ENCODE data around the gene KRTAP10-1. TPM values are rescaled to one million over a fixed set of nuclear protein-coding genes. Genes with fewer than 3 reads are reported as not detected.

The KRTAP10-1 gene
- total RNA-seq, 4 donors from 2014 or later: not detected

DNA sequence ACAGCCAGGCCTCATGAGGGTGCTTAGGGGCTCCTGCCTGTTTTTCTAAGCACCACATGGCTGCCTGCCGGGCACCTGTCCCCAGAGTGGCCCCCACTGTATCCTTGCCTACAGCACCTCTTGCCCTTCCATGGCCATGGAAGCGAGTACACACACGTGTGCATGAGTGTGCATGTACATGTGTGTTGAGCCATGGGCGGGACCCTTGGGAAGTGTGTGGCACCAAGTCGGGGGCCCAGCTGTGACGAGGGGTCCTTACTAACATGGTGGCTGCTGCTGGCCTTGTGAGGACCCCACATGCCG is 25.8 kb downstream of the KRTAP10-1 start:
- no peak overlapping the region for H3K4me3 ChIP-seq
- in situ Hi-C loops (cut with MboI; ENCODE audit: low sequenced_read_pairs in 4 of 4): loop anchor here in 1 of 4 donors (25.0 kb wide), 1 partner anchor 273 kb away; no protein-coding TSS in a partner anchor
- DNase-seq (no peak), ATAC-seq (no peak)
- intact Hi-C loops (cut with DNase I; ENCODE audit: low total_unique reads): no loop called here
- peaks cover 9 to 12% (median 10%) of the 10 kb centered on the region in 3 donors for H3K27me3 ChIP-seq
- no peak overlapping the region for H3K27ac ChIP-seq
- TF ChIP-seq, protein P1, sequence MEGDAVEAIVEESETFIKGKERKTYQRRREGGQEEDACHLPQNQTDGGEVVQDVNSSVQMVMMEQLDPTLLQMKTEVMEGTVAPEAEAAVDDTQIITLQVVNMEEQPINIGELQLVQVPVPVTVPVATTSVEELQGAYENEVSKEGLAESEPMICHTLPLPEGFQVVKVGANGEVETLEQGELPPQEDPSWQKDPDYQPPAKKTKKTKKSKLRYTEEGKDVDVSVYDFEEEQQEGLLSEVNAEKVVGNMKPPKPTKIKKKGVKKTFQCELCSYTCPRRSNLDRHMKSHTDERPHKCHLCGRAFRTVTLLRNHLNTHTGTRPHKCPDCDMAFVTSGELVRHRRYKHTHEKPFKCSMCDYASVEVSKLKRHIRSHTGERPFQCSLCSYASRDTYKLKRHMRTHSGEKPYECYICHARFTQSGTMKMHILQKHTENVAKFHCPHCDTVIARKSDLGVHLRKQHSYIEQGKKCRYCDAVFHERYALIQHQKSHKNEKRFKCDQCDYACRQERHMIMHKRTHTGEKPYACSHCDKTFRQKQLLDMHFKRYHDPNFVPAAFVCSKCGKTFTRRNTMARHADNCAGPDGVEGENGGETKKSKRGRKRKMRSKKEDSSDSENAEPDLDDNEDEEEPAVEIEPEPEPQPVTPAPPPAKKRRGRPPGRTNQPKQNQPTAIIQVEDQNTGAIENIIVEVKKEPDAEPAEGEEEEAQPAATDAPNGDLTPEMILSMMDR (IDR thresholded peaks at IDR 0.05 in 4 of 5, conservative IDR thresholded peaks at IDR 0.05 in 1 of 5): no peak
- TF ChIP-seq POLR2A (IDR thresholded peaks at IDR 0.05): no peak
- no peaks in the 10 kb centered on the region for H3K4me1 ChIP-seq
- H3K36me3 ChIP-seq: no peaks in the 10 kb centered on the region
- H3K9me3 ChIP-seq: no peaks in the 10 kb centered on the region

- DNase-seq (no peak), ATAC-seq (no peak)
- TF ChIP-seq POLR2A (IDR thresholded peaks at IDR 0.05): no peak
- TF ChIP-seq, protein P1 (IDR thresholded peaks at IDR 0.05 in 4 of 5, conservative IDR thresholded peaks at IDR 0.05 in 1 of 5): no peak
- in situ Hi-C loops (cut with MboI; ENCODE audit: low sequenced_read_pairs in 4 of 4): loop anchor here in 1 of 4 donors (25.0 kb wide), 1 partner anchor 274 kb away; no protein-coding TSS in a partner anchor
- peaks cover 12 to 13% (median 13%) of the 10 kb centered on the region in 3 donors for H3K27me3 ChIP-seq
- H3K36me3 ChIP-seq: no peaks in the 10 kb centered on the region
- no peak overlapping the region for H3K4me3 ChIP-seq
- H3K27ac ChIP-seq: no peak overlapping the region
- H3K9me3 ChIP-seq: no peaks in the 10 kb centered on the region
- H3K4me1 ChIP-seq: no peaks in the 10 kb centered on the region
- intact Hi-C loops (cut with DNase I; ENCODE audit: low total_unique reads): no loop called here
These were observed 26.4 kb downstream of the KRTAP10-1 start for GRCh38 chr21:44513389-44514217.

GRCh38 chr21:44512496-44513388 is 27.3 kb downstream of the KRTAP10-1 start:
- Histone ChIP-seq H3K27ac (no peak overlapping the region), H3K36me3 (no peaks in the 10 kb centered on the region), H3K4me1 (no peaks in the 10 kb centered on the region), H3K9me3 (no peaks in the 10 kb centered on the region), H3K27me3 (peaks cover 17 to 21% (median 20%) of the 10 kb centered on the region in 3 donors), H3K4me3 (no peak overlapping the region)
- in situ Hi-C loops (cut with MboI; ENCODE audit: low sequenced_read_pairs in 4 of 4): loop anchor here in 1 of 4 donors (25.0 kb wide), 1 partner anchor 275 kb away; no protein-coding TSS in a partner anchor
- DNase-seq (no peak), ATAC-seq (no peak)
- TF ChIP-seq POLR2A (IDR thresholded peaks at IDR 0.05): no peak
- TF ChIP-seq, protein P1 (IDR thresholded peaks at IDR 0.05 in 4 of 5, conservative IDR thresholded peaks at IDR 0.05 in 1 of 5): no peak
- intact Hi-C loops (cut with DNase I; ENCODE audit: low total_unique reads): no loop called here

GRCh38 chr21:44511938-44512275 is 28.1 kb downstream of the KRTAP10-1 start:
- Histone ChIP-seq H3K4me1 (no peaks in the 10 kb centered on the region), H3K36me3 (no peaks in the 10 kb centered on the region), H3K4me3 (no peak overlapping the region), H3K9me3 (no peaks in the 10 kb centered on the region), H3K27ac (no peak overlapping the region), H3K27me3 (peaks cover 18 to 28% (median 27%) of the 10 kb centered on the region in 3 donors)
- DNase-seq (no peak), ATAC-seq (no peak)
- intact Hi-C loops (cut with DNase I; ENCODE audit: low total_unique reads): loop anchor here (2.0 kb wide), 1 partner anchor 281 kb away; no protein-coding TSS in a partner anchor
- in situ Hi-C loops (cut with MboI; ENCODE audit: low sequenced_read_pairs in 4 of 4): loop anchor here in 1 of 4 donors (25.0 kb wide), 1 partner anchor 275 kb away; no protein-coding TSS in a partner anchor
- TF ChIP-seq POLR2A (IDR thresholded peaks at IDR 0.05): no peak
- TF ChIP-seq, protein P1 (IDR thresholded peaks at IDR 0.05 in 4 of 5, conservative IDR thresholded peaks at IDR 0.05 in 1 of 5): no peak
